GM12875 (cell line): ENCODE measurements around the gene SH3PXD2A.

Source experiments
- H3K4me3 ChIP-seq: one replicate; pipeline ENCODE4 v1.5.1; 2011; ENCODE audit warnings: low read depth, low read length, control low read depth
- CTCF ChIP-seq: IDR thresholded peaks from 2 replicates; pipeline ENCODE4 v1.5.1; 2011; ENCODE audit warnings: low read depth, mild to moderate bottlenecking, control low read depth, inconsistent platforms, low read length, moderate library complexity, borderline replicate concordance; ENCODE audit not compliant: insufficient read depth

The SH3PXD2A gene

GRCh38 chr10:103806395-103807187, 48.8 kb downstream of the SH3PXD2A start:
- no peak for TF ChIP-seq CTCF
- H3K4me3 ChIP-seq: no peak overlapping the region

GRCh38 chr10:103805781-103806180, 49.6 kb downstream of the SH3PXD2A start:
- no peak for TF ChIP-seq CTCF
- H3K4me3 ChIP-seq: no peak overlapping the region

- no peak for TF ChIP-seq CTCF
Measured at GRCh38 chr10:103804871-103805270, 50.5 kb downstream of the SH3PXD2A start.

GRCh38 chr10:103803941-103804340, 51.4 kb downstream of the SH3PXD2A start:
- no peak for TF ChIP-seq CTCF
- H3K4me3 ChIP-seq: no peak overlapping the region

More at GRCh38 chr10:103804871-103805270, 50.5 kb downstream of the SH3PXD2A start:
- H3K4me3 ChIP-seq: no peak overlapping the region

- TF ChIP-seq CTCF: no peak
- H3K4me3 ChIP-seq: no peak overlapping the region
Measured at GRCh38 chr10:103802637-103803353, 52.6 kb downstream of the SH3PXD2A start.

- H3K4me3 ChIP-seq: no peak overlapping the region
- TF ChIP-seq CTCF: no peak
Measured at GRCh38 chr10:103802081-103802480, 53.3 kb downstream of the SH3PXD2A start.
